ENCODE data around the gene PLCB4.

DNA sequence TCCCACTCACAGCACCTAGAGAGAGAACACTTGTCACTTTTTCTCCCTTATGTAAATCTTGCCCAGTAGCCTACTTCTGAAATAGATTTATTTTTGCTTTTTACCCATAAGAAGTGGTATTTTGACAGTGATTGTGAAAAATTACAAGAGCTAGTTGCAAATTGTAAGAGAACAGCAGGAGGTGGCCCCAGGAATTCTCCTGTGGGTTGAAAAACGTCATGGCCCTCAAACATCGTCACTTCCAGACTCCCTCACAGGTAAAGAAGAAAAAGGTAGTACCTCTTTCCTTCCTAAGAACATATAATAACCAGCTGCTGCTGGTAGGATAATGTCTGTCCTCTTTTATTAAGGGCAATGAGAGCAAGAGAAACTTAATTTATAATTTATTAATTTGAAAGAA is 376.0 kb downstream of the PLCB4 start:
- TF ChIP-seq CTCF (IDR thresholded peaks at IDR 0.05) (no peak), POLR2A (IDR thresholded peaks at IDR 0.05; ENCODE audit: low read depth) (no peak), EP300 (IDR thresholded peaks at IDR 0.05) (no peak), POLR2AphosphoS5 (IDR thresholded peaks at IDR 0.05) (no peak)
